Neural progenitor cell (in vitro differentiated cells): Measurements from ENCODE around the gene MFAP5. TPM values are rescaled to one million over a fixed set of nuclear protein-coding genes. Genes with fewer than 3 reads are reported as not detected.
A peak's percentile ranks its signal among the peaks of the same experiment; 100 is the strongest.

Experiments used
- DNase-seq: peaks from one replicate; pipeline ENCODE4 v3.0.0-alpha.2; 2016; ENCODE audit warnings: low spot score
- H2AFZ ChIP-seq: fragments of 200-600 bp; sonication (generic); replicated peaks from 2 replicates; pipeline ENCODE4 v1.6.1; 2016; ENCODE audit warnings: antibody characterized with exemption
- H3F3A ChIP-seq: fragments of 200-600 bp; sonication (generic); 2 replicates; pipeline ENCODE4 v1.6.1; 2016; ENCODE audit warnings: antibody characterized with exemption, low read depth
- H3K27ac ChIP-seq: fragments of 200-600 bp; sonication (generic); 2 replicates; pipeline ENCODE4 v1.5.1; 2016; ENCODE audit warnings: mild to moderate bottlenecking
- H3K27me3 ChIP-seq: fragments of 200-600 bp; sonication (generic); 2 replicates; pipeline ENCODE4 v1.6.1; 2016; ENCODE audit warnings: mild to moderate bottlenecking, moderate library complexity
- H3K36me3 ChIP-seq: fragments of 200-600 bp; sonication (generic); 2 replicates; pipeline ENCODE4 v1.5.1; 2016
- H3K4me1 ChIP-seq: fragments of 200-600 bp; sonication (generic); 2 replicates; pipeline ENCODE4 v1.6.1; 2016; ENCODE audit warnings: mixed run types
- H3K4me2 ChIP-seq: fragments of 200-600 bp; sonication (generic); 2 replicates; pipeline ENCODE4 v1.6.1; 2016
- H3K4me3 ChIP-seq: fragments of 200-600 bp; sonication (generic); 2 replicates; pipeline ENCODE4 v1.5.1; 2016
- H3K79me2 ChIP-seq: fragments of 200-600 bp; sonication (generic); 2 replicates; pipeline ENCODE4 v1.6.1; 2016; ENCODE audit warnings: low read depth
- H3K9ac ChIP-seq: fragments of 200-600 bp; sonication (generic); 2 replicates; pipeline ENCODE4 v1.6.1; 2016
- H3K9me3 ChIP-seq: fragments of 200-600 bp; sonication (generic); 2 replicates; pipeline ENCODE4 v1.5.1; 2016; ENCODE audit warnings: low read depth
- H4K20me1 ChIP-seq: fragments of 200-600 bp; sonication (generic); 2 replicates; pipeline ENCODE4 v1.6.1; 2016; ENCODE audit warnings: low read depth
- H3K27ac Mint-ChIP-seq: 3 replicates; pipeline ENCODE4 v1.8.0; 2021; ENCODE audit warnings: mixed read lengths
- H3K27me3 Mint-ChIP-seq: 2 replicates; pipeline ENCODE4 v1.8.0; 2022; ENCODE audit warnings: low read depth, mild to moderate bottlenecking, inconsistent platforms, moderate library complexity, mixed read lengths; ENCODE audit not compliant: insufficient read depth
- H3K36me3 Mint-ChIP-seq: 3 replicates; pipeline ENCODE4 v1.8.0; 2021; ENCODE audit warnings: mixed read lengths
- H3K4me1 Mint-ChIP-seq: 3 replicates; pipeline ENCODE4 v1.8.0; 2021; ENCODE audit warnings: mixed read lengths
- H3K4me3 Mint-ChIP-seq: 3 replicates; pipeline ENCODE4 v1.8.0; 2021; ENCODE audit warnings: mild to moderate bottlenecking, moderate library complexity, mixed read lengths
- H3K9me3 Mint-ChIP-seq: 3 replicates; pipeline ENCODE4 v1.8.0; 2020; ENCODE audit warnings: mixed read lengths
- EZH2 ChIP-seq: fragments of 200-600 bp; sonication (generic); IDR thresholded peaks from 2 replicates; pipeline ENCODE4 v1.6.1; 2017; ENCODE audit warnings: antibody characterized with exemption, mild to moderate bottlenecking, moderate library complexity
- EZH2phosphoT487 ChIP-seq: fragments of 200-600 bp; sonication (generic); IDR thresholded peaks from 2 replicates; pipeline ENCODE4 v1.6.1; 2017; ENCODE audit warnings: antibody characterized with exemption
- total RNA-seq: library from RNA; depleted of rRNA; stranded (reverse); fragments of >200 nt; gene quantifications from 2 replicates; pipeline ENCODE4 v1.2.3, GENCODE V29; 2015; ENCODE audit warnings: low replicate concordance
- TF ChIP-seq, protein P1 (sequence below): fragments of 200-600 bp; sonication (generic); IDR thresholded peaks from 2 replicates; pipeline ENCODE4 v1.5.1; 2017; ENCODE audit warnings: antibody characterized with exemption, mild to moderate bottlenecking

Gene MFAP5
- total RNA-seq, 1 donor from 2014 or later: not detected

DNA sequence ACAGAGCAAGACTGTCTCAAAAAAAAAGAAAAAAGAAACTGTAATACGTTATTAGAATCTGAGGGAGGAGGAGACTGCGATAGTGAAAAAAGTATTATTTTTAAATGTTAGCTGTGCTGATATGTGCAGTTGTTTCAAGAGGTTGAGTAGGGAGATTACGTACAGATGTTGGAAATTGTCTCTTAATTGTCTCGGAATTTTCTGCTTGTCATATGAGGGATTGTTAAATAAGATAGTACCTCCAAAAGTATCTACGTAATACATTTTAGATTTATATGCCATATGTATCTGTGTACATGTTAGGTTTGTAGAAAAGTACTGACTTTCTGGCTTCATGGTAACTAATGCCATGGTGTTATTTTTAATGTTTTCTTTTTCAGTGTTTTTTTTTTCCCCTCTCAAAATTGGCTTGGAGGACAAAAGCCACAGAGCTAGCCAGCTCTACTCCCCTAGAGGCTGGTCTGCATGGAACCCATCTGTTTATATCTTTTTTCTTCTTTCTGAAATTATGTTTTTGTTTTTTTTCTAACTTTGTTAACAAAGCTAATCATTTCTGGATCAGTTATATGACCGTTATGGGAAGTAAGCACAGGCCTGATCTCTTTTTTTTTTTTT is 38.5 kb upstream of the MFAP5 start:
- Mint-ChIP-seq H3K36me3 (peaks cover 9% of the 10 kb centered on the region), H3K4me1 (peaks cover 33% of the 10 kb centered on the region), H3K9me3 (no peaks in the 10 kb centered on the region), H3K27me3 (peaks cover 3% of the 10 kb centered on the region), H3K4me3 (no peak overlapping the region), H3K27ac (no peak overlapping the region)
- Histone ChIP-seq H4K20me1 (peaks cover 57% of the 10 kb centered on the region), H2AFZ (no peak overlapping the region), H3K27me3 (no peaks in the 10 kb centered on the region), H3F3A (peaks cover 38% of the 10 kb centered on the region), H3K79me2 (peaks cover 81% of the 10 kb centered on the region), H3K4me3 (no peak overlapping the region), H3K9me3 (no peaks in the 10 kb centered on the region), H3K9ac (no peak overlapping the region), H3K36me3 (no peaks in the 10 kb centered on the region), H3K27ac (no peak overlapping the region), H3K4me2 (no peak overlapping the region), H3K4me1 (peaks cover 13% of the 10 kb centered on the region)
- no peak for DNase-seq
- no peak for TF ChIP-seq EZH2phosphoT487
- TF ChIP-seq, protein P1, sequence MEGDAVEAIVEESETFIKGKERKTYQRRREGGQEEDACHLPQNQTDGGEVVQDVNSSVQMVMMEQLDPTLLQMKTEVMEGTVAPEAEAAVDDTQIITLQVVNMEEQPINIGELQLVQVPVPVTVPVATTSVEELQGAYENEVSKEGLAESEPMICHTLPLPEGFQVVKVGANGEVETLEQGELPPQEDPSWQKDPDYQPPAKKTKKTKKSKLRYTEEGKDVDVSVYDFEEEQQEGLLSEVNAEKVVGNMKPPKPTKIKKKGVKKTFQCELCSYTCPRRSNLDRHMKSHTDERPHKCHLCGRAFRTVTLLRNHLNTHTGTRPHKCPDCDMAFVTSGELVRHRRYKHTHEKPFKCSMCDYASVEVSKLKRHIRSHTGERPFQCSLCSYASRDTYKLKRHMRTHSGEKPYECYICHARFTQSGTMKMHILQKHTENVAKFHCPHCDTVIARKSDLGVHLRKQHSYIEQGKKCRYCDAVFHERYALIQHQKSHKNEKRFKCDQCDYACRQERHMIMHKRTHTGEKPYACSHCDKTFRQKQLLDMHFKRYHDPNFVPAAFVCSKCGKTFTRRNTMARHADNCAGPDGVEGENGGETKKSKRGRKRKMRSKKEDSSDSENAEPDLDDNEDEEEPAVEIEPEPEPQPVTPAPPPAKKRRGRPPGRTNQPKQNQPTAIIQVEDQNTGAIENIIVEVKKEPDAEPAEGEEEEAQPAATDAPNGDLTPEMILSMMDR: no peak
- no peak for TF ChIP-seq EZH2

DNA sequence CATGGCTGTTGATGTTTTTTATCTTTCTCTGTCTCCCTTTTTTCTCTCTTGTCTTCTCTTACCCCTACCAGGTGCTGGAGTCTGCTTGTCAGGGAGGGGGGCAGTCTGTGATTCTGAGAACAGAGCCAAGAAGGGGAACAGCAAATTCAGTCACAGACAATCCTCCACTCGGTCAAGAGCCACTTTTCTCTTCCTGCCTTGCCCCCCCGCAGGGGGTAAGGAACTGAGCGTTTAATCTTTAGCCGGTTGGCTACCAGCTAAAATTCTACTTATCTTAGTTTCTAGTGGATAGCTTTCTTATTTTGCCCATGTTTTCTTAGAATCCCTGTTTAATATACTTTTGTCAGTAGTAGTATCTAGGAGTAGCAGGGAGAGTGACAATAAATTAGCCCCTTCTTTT is 37.1 kb upstream of the MFAP5 start:
- Histone ChIP-seq H3K4me2 (peak overlapping the region; percentile 88), H2AFZ (no peak overlapping the region), H3K9ac (no peak overlapping the region)

DNA sequence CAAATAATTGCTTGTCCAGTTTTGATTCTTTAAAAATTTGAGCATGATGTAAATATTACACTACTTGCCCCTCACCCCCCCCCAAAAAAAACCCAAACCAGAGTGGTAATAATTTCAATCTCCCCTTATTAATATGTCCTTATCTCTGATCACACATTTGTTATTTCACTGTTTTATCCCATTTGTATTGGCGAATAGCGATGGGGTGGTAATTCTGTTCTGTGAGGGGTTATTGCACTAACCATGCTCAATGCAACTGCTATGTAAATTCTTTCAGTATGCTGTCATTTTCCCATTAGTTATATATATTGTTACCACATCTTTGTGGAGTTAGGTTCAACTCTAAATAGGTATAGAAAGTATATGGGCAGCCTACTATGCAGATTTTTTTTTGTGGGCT is 36.3 kb upstream of the MFAP5 start:
- H3F3A ChIP-seq: peaks cover 38% of the 10 kb centered on the region
- H3K9ac ChIP-seq: no peak overlapping the region
- no peaks in the 10 kb centered on the region for H3K36me3 ChIP-seq
- no peak for TF ChIP-seq EZH2
- TF ChIP-seq EZH2phosphoT487: no peak
- TF ChIP-seq, protein P1: no peak
- peak overlapping the region; percentile 88 for H3K4me2 ChIP-seq
- no peak for DNase-seq
- H2AFZ ChIP-seq: no peak overlapping the region
- H3K79me2 ChIP-seq: peaks cover 59% of the 10 kb centered on the region
- peaks cover 9% of the 10 kb centered on the region for H3K36me3 Mint-ChIP-seq
- H3K4me1 Mint-ChIP-seq: peaks cover 35% of the 10 kb centered on the region
- H3K4me3 Mint-ChIP-seq: peak overlapping the region; percentile 85
- H3K27ac Mint-ChIP-seq: no peak overlapping the region
- peaks cover 3% of the 10 kb centered on the region for H3K27me3 Mint-ChIP-seq
- H3K27ac ChIP-seq: no peak overlapping the region
- H3K27me3 ChIP-seq: no peaks in the 10 kb centered on the region
- H3K9me3 Mint-ChIP-seq: no peaks in the 10 kb centered on the region
- H4K20me1 ChIP-seq: peaks cover 54% of the 10 kb centered on the region
- no peaks in the 10 kb centered on the region for H3K9me3 ChIP-seq
- H3K4me1 ChIP-seq: peaks cover 13% of the 10 kb centered on the region
- peak overlapping the region; percentile 99 for H3K4me3 ChIP-seq

More for the DNA sequence above, 37.1 kb upstream of the MFAP5 start:
- peaks cover 3% of the 10 kb centered on the region for H3K27me3 Mint-ChIP-seq
- DNase-seq: peak; percentile 62
- Histone ChIP-seq H3K79me2 (peaks cover 67% of the 10 kb centered on the region), H4K20me1 (peaks cover 56% of the 10 kb centered on the region), H3K36me3 (no peaks in the 10 kb centered on the region), H3K4me3 (peak overlapping the region; percentile 99), H3K27me3 (no peaks in the 10 kb centered on the region), H3F3A (peaks cover 38% of the 10 kb centered on the region), H3K9me3 (no peaks in the 10 kb centered on the region), H3K4me1 (peaks cover 13% of the 10 kb centered on the region), H3K27ac (peak overlapping the region; percentile 26)
- H3K27ac Mint-ChIP-seq: no peak overlapping the region
- TF ChIP-seq EZH2: no peak
- TF ChIP-seq EZH2phosphoT487: no peak
- TF ChIP-seq, protein P1: no peak
- peak overlapping the region; percentile 81 for H3K4me3 Mint-ChIP-seq
- no peaks in the 10 kb centered on the region for H3K9me3 Mint-ChIP-seq
- H3K36me3 Mint-ChIP-seq: peaks cover 9% of the 10 kb centered on the region
- H3K4me1 Mint-ChIP-seq: peaks cover 35% of the 10 kb centered on the region
